HFF-Myc (cell line): ENCODE results near the gene RHO.
"Not testable (repeated sequence)": the region's sequence is repeated elsewhere in the genome, so short reads cannot be mapped to it uniquely, and the experiment has no call there.

Experiments
- DNase-seq: peaks from one replicate; pipeline ENCODE4 v3.0.0-alpha.2; 2011; ENCODE audit warnings: low read depth; ENCODE audit errors: extremely low read depth
- H3K4me3 ChIP-seq: replicated peaks from 2 replicates; pipeline ENCODE4 v1.5.1; 2011; ENCODE audit warnings: low read depth, mild to moderate bottlenecking, control low read depth, low read length
- TF ChIP-seq, protein P1 (sequence below): IDR thresholded peaks from 2 replicates; pipeline ENCODE4 v1.5.1; 2012; ENCODE audit warnings: mild to moderate bottlenecking, low read depth, low read length, control low read depth; ENCODE audit errors: missing control alignments

The RHO gene

DNA sequence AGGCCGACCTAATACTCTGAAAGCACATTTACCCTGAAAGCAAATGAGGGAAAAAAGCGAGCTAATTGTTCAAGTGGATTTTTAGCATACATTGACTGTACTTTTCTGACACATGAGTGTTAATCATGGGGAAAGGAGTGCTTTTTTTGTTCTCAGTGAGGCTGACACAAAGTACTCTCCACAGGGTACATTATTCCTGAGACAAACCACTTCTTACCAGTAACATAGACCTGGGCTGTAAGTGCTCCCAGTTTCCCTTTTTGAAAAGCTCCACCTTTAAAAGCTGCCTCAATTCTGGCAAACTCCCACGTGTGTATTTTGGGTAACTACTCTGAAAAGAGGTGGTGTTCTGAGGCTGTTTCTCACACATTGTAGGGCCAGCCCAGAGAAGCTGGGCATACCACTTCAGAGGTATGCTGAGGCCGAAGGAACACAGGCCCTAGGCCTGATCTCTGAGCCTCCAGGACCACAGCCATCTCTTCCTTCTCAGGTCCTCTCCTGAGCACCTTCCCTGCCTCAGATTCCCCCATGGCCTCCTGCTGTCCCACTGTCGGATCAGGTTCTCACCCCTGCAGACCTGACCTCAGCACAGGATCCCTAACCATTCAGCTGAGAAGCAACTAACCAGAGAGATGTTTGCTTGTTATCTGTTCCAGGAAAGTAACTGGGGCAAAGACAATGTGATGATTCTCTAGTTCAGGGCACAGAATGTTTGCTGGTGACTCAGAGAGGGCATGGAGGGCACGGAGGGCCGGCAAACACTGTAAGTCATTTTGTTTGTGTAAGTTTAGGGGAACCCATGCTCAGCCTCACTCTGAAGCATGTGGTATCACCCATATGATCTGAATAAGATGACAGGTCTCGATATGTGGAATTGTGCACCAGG, 29.6 kb upstream of the RHO start:
- not testable (repeated sequence) for H3K4me3 ChIP-seq, DNase-seq

DNA sequence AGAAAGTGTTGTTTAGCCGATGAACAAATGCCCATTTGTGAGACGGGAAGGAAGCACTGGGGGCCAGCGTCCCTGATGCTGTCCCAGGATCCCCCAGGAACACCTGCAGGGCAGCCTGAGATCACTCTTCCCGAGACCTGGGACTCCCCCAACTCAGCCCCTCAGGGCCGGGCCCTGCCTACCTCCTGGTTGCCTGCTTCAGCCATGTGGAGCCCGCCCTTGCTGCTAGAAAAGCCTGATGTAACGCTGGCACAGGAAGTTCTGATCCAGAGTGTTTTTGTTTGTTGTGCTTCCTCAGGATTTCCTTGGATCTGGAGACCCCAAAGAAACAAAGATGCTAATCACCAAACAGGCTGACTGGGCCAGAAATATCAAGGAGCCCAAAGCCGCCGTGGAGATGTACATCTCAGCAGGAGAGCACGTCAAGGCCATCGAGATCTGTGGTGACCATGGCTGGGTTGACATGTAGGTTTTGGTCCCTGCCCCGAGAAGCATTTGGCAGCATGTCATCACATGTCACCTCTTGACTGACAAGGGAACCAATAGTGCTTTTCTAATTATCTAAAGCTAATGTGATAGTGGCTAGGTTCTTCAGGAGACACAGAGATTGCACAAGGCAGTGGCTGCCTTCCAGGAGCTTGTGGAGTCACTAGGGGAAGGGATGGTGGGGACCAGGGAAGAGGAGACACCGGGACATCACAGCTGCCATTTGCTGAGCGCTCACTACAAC, 28.7 kb upstream of the RHO start:
- not testable (repeated sequence) for H3K4me3 ChIP-seq, DNase-seq

DNA sequence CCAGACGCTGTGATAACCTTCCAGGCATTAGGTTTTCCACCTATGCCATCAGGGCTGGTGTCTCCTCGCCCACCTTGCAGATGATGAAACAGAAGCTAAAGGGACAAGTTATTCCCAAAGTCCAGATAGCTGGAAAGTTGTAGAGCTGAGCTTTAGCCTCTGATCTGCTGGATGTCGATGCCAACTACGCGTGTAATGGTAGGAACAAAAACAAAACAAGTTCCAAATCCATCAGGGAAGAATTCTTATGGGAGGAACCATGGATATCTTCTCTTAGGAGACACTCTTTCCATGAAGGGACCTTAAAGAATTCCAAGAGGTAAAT, 28.1 kb upstream of the RHO start:
- no peak for DNase-seq
- no peak overlapping the region for H3K4me3 ChIP-seq
- TF ChIP-seq, protein P1, sequence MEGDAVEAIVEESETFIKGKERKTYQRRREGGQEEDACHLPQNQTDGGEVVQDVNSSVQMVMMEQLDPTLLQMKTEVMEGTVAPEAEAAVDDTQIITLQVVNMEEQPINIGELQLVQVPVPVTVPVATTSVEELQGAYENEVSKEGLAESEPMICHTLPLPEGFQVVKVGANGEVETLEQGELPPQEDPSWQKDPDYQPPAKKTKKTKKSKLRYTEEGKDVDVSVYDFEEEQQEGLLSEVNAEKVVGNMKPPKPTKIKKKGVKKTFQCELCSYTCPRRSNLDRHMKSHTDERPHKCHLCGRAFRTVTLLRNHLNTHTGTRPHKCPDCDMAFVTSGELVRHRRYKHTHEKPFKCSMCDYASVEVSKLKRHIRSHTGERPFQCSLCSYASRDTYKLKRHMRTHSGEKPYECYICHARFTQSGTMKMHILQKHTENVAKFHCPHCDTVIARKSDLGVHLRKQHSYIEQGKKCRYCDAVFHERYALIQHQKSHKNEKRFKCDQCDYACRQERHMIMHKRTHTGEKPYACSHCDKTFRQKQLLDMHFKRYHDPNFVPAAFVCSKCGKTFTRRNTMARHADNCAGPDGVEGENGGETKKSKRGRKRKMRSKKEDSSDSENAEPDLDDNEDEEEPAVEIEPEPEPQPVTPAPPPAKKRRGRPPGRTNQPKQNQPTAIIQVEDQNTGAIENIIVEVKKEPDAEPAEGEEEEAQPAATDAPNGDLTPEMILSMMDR: no peak

DNA sequence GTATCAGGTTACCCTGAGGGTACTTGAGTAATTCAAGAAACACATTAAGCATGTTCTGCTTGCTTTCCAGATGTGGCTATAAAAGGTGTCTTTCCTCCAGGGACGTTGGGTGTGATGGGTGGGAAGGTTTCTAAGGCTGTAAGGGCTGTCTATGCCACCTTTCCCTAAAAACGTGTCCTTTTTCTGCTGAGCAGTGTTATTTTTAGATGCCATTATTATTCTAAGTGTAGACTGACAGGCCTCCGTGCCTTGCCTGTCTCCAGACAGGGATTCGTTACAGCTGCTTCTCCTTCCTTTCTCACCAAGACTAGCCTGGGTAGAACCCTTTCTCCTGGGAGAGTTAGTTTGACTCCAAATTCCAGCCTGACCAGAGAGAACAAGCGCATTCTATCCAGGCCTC, 26.8 kb upstream of the RHO start:
- no peak overlapping the region for H3K4me3 ChIP-seq
- DNase-seq: no peak
- TF ChIP-seq, protein P1: no peak

DNA sequence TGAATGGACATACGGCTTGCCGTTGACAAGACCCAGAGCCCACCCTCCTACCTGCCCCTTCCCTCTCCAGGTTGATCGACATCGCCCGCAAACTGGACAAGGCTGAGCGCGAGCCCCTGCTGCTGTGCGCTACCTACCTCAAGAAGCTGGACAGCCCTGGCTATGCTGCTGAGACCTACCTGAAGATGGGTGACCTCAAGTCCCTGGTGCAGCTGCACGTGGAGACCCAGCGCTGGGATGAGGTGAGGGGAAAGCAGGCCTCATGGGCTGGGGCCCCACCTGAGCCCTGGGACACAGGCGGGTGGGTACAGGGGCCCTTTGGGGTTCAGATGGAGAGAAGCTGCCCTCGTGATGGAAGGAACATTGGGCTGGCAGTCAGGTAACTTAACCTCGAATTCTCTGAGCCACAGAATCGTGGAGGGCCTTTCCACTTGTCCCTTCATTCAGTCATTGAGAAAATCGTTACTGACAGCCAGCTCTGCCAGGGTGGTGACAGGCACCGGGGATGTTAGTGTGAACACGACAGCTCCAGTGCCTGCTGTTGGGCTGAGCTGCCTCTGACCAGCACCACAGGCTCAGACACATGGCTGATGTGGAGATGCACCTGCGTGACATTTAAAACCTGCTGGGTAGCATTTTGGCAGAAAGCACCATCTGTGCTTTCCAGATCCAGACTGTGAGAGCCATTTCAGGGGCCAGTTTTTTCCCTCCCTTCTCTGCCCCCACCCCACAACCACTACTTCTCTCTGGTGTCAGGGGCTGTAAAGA, 25.6 kb upstream of the RHO start:
- TF ChIP-seq, protein P1: no peak
- no peak for DNase-seq
- no peak overlapping the region for H3K4me3 ChIP-seq

DNA sequence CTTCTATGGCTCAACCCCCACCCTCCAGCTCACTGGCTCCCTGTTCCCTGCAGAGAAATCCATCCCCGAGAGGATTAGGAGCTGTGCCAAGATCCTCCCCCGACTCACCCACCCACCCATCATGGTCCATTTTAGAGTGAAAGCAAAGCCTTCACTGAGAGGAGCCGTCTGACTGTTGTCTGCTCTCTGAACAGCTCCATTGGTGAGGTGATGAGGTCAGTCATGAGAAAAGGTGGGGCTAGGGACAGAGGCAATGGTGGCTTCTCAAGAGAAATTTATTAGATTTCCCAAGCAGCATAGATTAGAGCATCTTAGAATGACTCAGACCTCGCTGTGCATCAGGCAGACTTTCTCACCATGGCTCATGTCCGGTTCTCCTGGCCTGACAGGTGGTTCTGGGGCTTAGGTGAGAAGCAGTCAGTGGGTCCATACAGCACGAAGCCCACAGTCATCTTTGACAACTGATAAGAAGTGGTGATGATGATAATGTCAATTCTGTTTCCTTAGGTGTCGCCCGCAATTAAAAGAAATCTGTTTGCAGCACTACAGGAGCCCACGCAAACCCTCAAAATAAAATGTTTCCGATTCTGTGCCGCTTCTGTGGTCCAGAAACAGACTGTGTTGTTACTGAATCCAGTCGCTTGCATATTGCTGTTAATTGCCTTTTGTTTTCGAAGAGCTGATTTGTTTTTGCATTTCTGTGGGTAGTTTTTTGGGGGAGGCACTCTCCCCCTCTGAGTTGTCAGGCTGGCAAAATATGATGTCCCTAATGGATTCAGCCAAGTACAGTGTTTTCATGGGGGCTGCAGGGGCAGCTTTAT, 24.8 kb upstream of the RHO start:
- DNase-seq: no peak
- TF ChIP-seq, protein P1: no peak
- H3K4me3 ChIP-seq: no peak overlapping the region

DNA sequence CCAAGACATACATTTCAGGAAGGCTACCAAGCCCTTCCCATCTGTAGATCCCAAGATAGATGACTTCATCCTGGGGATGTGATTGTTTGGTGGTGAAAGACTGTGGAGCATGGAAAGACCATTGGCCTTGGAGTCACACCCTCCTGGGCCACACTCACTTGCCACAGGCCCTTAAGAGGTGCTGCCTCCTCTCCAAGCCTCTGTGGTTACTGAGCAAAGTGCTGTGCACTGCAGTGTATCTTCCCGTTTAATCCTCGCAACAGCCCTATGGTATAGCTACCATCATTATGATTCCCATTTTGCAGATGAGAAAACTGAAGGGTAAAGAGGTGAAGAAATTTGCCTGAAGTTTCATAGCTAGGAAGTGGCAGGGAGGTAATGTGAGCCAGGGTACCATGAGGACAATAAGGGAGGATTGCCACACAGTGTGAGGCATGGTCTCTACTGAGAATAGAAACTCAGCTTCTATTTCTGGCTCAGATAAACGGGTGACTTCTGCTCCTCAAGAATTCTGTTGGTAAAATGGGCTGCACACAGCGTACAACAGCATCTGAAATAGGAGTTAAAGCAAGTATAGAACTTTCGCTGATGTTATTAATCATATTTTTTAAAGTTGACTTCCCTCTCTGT, 23.9 kb upstream of the RHO start:
- no peak for DNase-seq
- TF ChIP-seq, protein P1: no peak
- no peak overlapping the region for H3K4me3 ChIP-seq
